Amygdala (tissue), 56 donors: Measurements from ENCODE around the gene MS4A1.
"Not testable (repeated sequence)": the region's sequence is repeated elsewhere in the genome, so short reads cannot be mapped to it uniquely, and the experiment has no call there.

ENCODE experiments used
- DNase-seq, 56 donors: peaks; one replicate each; lab custom pipeline; 2025; lab: John Stamatoyannopoulos, UW

Gene MS4A1

GRCh38 chr11:60455531-60456042 lies at the start of gene MS4A1:
Gene MS4A1 (plus strand): TSS chr11:60455847. CDS start chr11:60462375, 6,528 bp downstream.
- DNase-seq = no peak

- no peak for DNase-seq
Observed at GRCh38 chr11:60420015-60420414, 35.6 kb upstream of the MS4A1 start.

GRCh38 chr11:60422609-60423008 lies 33.0 kb upstream of the MS4A1 start:
- no peak for DNase-seq

- no peak for DNase-seq
Observed at GRCh38 chr11:60428517-60428916, 27.1 kb upstream of the MS4A1 start.

GRCh38 chr11:60429272-60429671 lies 26.4 kb upstream of the MS4A1 start, which contains the start of gene MS4A5:
Gene MS4A5 (plus strand): TSS chr11:60429572. CDS start chr11:60429675, 103 bp downstream.
- no peak for DNase-seq

GRCh38 chr11:60431251-60431650 lies 24.4 kb upstream of the MS4A1 start:
- no peak for DNase-seq

GRCh38 chr11:60433401-60433800 lies 22.2 kb upstream of the MS4A1 start:
- no peak for DNase-seq

GRCh38 chr11:60447070-60447469 lies 8.6 kb upstream of the MS4A1 start:
- no peak for DNase-seq

GRCh38 chr11:60447846-60448245 lies 7.8 kb upstream of the MS4A1 start:
- DNase-seq = no peak

GRCh38 chr11:60451185-60451584 lies 4.5 kb upstream of the MS4A1 start:
- DNase-seq = not testable (repeated sequence)

- no peak for DNase-seq
Observed at GRCh38 chr11:60454212-60454611, 1.4 kb upstream of the MS4A1 start.

GRCh38 chr11:60457576-60457975 lies 1.9 kb downstream of the MS4A1 start:
- DNase-seq = no peak

- DNase-seq = no peak
Observed at GRCh38 chr11:60459345-60459744, 3.7 kb downstream of the MS4A1 start.

GRCh38 chr11:60468829-60469228 lies 13.2 kb downstream of the MS4A1 start:
- DNase-seq = no peak

GRCh38 chr11:60469723-60470122 lies 14.1 kb downstream of the MS4A1 start:
- no peak for DNase-seq

GRCh38 chr11:60477035-60477445 lies 21.4 kb downstream of the MS4A1 start:
- no peak for DNase-seq

- DNase-seq = no peak
Observed at GRCh38 chr11:60482361-60482760, 26.7 kb downstream of the MS4A1 start.

- no peak for DNase-seq
Observed at GRCh38 chr11:60485987-60486386, 30.3 kb downstream of the MS4A1 start.

GRCh38 chr11:60492488-60493009 lies 36.9 kb downstream of the MS4A1 start, which contains the start of gene MS4A12:
Gene MS4A12 (plus strand): TSS chr11:60492778. CDS start chr11:60497319, 4,541 bp downstream.
- no peak for DNase-seq

GRCh38 chr11:60493454-60493853 lies 37.8 kb downstream of the MS4A1 start:
- no peak for DNase-seq

- DNase-seq = no peak
Observed at GRCh38 chr11:60498399-60498798, 42.8 kb downstream of the MS4A1 start.

GRCh38 chr11:60498853-60499252 lies 43.2 kb downstream of the MS4A1 start:
- DNase-seq = peak in 1 of 56 donors; percentile 1
